Ecto neural progenitor cell (in vitro differentiated cells): ENCODE results near the gene OSCP1.

Experiments used
- DNase-seq: peaks from one replicate; pipeline ENCODE4 v3.0.0-alpha.2; 2018; ENCODE audit warnings: low spot score

The OSCP1 gene

DNA sequence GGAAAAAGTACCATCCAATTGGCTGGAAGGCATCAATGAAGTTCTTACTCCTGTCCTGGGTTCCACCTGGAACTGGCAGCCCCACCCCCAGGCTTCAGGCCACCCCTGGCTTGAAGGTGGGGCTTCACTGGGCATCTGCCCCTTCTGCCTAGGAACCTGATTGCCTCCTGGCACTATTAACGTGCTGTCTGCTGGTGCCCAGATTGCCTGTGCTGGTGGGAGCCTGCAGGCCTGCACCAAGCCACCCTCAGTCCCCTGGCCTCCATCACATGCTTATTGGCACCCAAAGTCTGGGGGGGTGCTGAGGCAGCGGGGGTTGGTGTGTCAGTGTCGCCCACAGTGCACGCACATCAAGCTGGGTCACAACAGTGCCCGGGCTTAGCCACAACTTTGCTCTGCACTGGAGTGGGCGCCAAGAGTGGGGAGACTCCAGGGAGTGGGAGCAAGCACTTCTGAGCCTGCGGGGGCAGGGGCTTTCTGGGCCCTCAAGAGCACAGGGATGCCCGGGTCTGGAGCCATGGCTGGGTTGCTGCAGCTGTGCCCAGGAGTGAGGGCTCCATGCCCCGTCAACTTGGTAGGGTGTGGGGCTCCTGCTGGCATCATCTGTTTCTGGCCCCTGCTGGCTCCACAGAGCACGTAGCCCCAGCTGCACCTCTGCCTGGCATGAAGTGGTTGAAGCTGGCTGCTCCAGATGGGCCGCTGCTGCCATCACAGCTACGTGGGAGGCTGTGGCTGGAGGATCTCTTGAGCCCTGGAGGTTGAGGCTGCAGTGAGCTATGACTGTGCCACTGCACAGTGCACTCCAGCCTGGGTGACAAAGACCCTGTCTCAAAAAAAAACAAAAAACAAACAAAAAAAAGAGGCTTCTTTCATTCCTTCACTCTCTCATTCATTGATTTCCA, 48.4 kb downstream of the OSCP1 start:
- peak; percentile 52 for DNase-seq

DNA sequence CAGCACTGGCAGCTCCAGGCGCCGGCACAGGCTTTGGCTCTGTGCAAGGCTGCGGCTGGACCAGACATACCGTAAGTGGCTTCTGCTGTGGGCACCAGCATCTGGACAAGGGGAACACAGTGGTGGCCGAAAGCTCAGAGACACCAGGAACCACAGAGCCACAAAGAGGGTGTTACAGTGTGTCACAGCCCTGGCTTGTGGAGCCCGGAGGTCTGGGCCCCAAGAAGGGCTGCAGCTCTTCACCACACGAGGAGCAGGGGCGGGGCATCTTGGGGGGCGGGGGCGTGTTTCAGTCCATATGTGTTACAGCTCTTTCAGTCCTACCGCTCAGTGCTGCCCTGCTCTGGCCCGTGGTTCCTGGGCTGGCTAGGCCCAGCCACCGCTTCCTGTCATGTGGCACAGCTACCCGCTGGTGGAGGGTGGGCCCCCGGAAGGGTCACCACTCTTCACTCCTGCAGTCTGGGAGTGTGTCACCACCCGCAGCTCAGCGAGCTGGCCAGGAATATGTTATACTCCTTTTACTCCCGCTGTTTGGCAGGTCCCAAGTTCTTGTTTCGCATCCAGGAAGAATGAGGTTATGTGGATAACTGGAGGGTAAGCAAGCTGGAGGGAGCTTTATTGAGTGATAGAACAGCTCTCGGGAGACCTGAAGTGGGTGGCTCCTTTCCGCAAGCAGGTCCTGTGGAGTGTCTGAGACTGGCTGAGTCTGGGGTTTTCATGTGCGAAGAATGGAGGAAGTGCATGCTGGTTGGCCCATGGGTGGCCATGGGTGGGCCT, 49.2 kb downstream of the OSCP1 start:
- DNase-seq: peak; percentile 92

DNA sequence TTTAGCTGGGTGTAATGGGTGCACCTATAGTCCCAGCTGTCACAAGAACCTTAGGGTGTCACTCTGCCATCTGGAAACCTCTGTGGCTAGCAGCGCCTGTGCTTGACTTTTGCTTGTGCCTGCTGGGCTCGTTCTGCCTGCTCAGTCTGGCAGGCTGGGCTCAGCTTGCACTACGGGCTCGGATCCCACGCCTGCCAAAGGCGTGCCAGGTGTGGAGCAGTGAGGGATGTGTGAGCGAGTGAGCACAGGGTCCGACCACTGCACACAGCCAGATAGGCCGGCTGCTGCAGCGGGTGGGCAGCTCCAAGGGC, 49.8 kb downstream of the OSCP1 start:
- DNase-seq: no peak

DNA sequence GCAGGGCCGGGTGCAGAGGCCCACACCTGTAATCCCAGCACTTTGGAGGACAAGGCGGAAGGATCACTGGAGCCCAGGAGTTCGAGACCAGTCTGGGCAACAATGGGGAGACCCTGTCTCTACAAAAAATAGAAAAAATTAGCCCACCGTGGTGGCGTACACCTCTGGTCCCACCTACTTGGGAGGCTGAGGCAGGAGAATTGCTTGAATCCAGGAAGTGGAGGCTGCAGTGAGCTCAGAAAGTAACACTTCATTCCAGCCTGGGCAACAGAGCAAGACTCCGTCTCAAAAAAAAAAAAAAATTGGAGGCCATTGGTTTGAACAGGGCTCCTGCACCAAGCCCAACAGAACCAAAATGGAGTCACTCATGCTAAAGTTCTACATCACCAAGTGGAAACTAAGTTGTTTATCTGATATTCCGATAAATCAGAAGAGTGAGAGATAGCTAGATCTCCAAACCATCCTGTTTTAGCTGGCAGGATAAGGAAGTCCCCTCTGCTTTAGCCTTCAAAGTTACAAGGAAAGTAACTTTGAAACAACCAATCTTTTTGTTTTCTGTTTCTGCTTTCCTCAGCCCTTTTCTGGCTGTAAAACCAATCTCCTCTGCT, 51.8 kb downstream of the OSCP1 start:
- DNase-seq: no peak

DNA sequence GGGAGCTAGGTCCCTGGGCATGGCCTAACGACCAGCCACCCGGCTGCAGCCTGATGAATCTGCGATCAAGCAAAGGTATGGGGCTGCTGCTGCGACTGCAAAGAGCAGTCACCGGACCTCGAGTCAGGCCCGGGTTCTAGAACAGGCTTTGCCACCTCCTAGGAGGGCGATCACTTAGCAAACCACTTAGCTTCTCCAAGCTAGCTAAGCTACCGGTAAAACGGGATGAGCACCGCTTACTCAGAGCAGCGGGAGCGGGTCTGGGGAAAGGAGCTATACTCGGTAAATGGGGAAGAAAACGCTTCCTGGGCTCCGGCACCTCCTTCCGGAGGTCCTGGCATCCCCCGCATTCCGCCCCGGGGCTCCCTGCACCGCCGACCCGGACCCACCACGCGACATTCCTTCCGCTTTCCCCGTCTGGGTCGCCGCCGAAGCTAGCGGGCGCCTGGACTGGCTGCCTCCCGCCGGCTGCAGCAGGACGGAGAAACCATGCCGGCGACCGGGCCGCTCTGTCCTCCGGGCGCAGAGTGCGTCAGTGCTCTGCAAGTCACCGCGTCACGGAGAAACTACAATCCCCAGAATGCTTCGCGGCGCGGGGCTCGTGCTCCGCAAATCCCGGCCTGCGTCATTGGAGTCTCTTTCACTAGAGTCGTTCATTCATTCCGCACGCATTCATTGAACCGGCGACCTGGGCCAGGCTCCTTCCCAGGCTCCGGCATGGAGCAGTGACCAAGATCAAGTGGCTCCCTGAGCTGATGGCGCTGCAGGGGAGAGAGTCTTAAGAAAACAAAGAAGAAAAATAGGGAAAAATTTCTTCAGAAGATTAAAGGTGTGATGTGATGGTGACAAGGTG, 52.6 kb downstream of the OSCP1 start, which contains the start of gene LSM10:
LSM10 (minus strand) TSS at position 531 of the 853 bp plus-strand sequence. CDS start 3,779 bp downstream, outside the sequence.
- DNase-seq: peak; percentile 96

DNA sequence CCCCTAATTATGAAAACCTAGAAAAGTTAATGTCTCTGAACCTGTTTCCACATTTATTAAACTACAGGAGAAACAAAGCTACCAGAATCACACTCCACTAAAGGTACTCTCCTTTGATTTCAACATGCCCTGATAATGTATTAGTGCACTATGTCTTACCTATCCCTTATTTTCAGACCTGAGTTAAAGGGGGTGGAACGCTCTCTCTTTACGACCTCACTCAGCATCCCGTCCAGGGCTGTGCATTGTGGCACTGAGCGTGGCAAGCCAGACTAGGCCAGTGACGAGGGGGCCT, 53.2 kb downstream of the OSCP1 start:
- no peak for DNase-seq

DNA sequence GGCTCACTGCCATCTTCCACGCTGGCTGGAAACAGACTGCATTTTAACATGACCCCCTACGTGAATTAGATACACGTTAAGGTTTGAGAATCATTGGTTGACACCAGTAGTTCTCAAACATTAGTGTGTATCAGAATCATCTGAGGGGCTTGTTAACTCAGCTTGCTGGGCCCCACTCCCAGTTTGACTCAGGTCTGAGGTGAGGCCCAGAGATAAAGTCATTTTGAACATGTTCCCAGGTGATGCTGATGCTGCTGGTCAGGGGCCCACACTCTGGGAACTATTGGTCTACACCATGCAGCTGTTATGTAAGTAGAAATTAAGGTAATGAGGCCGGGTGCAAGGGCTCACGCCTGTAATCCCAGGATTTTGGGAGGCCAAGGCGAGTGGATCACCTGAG, 53.9 kb downstream of the OSCP1 start:
- no peak for DNase-seq

DNA sequence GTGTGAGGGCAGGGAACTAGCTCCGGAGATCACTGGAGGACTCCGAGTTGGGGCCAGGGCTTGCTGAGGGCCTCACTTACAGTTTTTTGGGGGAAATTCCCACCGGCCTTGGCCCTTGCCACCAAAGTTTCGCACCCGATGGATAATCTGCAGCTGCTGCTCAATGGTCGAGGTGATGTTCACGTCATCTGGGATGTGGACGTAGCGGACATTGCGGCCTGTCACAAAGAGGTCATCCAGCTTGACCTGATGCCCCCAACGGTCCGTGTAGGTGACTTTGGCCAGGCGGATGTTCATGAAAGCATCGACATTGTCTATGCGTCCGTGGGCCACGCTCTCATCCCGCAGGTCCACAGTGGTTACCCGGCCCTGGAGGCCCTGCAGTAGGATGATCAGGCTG, 56.6 kb downstream of the OSCP1 start:
- DNase-seq: no peak

DNA sequence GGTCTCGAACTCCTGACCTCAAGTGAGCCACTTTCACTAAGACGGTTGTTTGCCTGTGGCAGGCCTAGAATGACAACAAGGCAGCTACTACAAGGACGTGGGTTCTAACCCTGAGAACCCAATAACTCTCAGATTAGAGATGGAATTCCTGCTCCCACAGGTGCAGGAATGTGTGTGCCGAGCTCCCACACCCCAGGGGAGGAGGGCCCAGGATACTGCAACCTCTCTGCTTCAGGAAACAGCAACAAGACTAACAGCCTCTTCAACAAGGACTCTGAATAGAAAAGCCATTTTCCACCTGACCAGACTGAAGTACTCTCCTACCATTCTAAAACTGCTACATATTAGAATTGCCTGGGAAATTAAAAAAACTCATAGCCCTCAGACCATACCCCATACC, 57.4 kb downstream of the OSCP1 start:
- DNase-seq: no peak

DNA sequence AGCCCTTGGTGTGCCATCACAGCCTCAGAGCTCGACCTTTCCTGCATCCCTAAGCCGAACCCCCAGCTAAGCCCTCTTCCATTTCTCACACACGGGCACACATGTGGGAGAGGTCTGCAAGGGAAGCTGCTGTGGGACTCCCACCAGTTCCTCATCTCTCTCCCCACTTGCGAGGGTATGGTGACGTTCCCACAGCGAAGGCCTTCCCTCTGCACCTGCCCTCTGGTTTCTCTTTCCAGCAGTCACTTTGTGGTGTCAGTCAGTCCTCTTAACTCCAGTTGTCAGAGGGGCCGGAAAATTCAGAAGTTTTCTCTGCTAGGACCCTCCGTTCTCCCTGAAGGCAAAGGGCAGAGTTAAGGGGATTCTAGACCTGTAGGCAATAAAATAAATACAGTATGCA, 59.0 kb downstream of the OSCP1 start:
- DNase-seq: no peak

DNA sequence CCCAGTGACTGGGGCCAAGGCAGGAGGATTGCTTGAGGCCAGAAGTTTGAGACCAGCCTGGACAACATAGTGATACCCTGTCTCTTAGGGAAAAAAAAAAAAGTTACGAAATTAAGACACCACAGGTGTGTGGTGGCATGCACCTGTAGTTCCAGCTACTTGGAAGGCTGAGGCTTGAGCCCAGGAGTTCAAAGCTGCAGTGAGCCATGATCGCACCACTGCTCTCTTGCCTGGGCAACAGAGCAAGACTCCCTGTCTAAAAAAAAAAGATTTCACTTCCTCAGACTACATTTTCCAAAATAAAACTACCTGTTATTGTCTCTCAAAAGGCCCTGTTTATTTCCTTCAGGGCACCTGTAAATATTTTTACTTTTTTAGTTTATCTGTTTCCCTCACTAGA, 59.8 kb downstream of the OSCP1 start:
- no peak for DNase-seq

DNA sequence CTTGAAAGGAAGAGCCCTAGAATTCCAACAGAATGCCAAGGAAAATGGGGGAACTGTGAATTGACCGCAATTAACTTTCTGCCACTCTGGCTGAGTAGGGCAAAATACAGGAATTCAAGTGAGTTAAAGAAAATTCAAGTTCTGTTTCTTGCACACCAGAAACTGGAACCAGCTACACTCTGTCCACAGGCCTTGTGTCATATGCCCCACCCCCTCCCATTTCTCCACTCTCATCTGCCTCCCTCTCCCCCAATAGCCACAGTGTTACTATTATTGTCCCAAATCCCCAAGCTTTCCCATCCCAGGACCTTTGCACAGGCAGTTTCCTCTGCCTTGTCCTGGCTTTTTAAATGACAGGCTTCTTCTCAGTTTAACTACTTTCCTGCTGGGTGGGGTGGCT, 60.3 kb downstream of the OSCP1 start:
- no peak for DNase-seq

DNA sequence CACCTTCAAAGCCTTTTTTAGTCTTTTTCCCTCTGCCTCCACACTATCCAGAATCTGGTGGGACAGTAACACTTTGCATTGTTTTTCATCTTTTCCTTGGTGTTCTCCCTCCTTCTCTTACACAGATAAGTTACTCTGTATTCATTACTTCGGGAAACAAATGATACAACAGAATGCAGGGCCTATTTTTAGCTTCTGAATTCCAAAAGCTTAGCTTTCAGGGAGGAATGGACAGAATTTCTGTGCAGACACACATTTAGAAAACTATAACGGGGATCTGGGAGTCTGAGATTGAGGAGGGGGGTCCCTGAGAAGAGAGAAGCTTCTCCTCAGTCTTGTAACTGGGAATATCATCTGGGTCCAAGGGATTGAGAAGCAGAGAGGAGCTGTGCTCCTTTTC, 61.0 kb downstream of the OSCP1 start:
- no peak for DNase-seq

DNA sequence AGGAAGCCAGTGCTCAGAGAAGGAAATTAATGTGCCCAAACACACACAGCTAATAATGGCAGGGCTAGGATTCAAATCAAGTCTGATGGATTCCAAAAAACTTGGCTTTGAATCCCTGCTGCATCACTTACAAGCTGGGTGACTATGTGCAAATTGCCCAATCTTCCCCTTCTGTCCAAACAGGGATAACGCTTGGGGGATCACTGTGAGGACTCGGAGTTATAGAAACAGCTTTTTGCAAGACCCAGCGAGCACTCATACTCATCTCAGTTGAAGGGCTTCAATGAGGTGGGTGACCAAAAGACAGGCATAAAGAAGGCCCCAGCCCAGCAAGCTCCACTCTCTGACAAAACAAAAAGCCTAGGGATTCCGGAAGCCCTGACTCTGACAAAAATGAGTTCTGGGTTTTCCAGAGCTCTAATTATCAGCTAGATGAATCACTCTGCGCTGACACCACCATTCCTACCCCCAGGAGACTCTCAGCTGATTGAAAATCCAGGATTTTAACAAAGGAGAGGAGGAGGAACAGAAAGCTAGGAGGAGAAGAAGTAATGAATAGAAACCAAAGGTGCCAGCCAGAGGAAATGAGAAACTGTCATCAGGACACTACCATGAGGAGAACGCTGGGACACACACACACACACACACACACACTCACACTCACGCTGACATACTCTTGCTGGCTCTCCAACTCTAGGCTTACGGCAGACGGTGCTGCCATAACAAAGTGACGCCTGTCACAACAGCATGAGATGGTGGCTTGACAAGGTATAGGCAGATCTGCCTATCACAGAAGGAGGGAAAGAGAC, 62.9 kb downstream of the OSCP1 start:
- DNase-seq: no peak

DNA sequence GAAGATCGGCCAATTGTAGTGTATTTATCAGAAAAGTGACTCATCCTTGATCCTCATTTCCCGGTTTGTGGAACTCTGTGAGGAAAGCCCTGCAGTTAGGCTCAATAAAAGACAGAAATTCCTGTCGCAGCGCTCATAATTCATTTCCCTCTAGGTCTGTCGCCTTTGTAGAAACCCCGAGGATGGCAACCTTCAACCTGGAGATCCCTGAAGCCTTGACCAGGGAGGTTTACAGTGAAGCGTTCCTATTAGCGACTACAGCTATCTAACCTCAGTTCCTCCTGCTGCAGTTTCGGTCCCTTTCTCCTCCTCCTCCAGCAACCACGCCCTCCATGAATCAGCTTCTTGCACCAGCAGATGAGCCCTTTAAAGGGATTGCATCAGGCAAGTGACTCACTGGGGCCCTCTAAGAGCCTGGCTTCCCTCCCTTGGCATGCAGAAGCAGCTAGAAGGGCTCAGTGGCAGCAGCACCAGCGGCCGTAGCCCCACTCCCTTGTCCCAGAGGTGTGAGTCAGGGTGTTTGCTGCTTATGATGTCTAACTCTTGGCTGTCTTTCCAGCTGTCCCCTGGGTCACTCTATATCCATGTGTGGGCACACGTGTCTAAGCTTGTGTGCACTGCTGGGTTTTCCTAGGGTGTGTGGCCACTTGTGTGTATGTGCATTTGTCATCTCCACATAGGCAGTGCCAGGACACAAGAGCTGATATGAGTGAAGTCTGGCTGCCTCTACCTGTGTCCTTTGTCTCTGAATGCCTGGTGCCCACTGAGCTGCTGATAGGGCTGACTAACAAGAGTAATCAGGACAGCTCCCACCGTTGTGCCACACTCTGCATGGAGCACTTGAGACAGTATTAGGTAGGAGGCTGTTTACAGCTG, 63.7 kb downstream of the OSCP1 start:
- DNase-seq: peak; percentile 80

DNA sequence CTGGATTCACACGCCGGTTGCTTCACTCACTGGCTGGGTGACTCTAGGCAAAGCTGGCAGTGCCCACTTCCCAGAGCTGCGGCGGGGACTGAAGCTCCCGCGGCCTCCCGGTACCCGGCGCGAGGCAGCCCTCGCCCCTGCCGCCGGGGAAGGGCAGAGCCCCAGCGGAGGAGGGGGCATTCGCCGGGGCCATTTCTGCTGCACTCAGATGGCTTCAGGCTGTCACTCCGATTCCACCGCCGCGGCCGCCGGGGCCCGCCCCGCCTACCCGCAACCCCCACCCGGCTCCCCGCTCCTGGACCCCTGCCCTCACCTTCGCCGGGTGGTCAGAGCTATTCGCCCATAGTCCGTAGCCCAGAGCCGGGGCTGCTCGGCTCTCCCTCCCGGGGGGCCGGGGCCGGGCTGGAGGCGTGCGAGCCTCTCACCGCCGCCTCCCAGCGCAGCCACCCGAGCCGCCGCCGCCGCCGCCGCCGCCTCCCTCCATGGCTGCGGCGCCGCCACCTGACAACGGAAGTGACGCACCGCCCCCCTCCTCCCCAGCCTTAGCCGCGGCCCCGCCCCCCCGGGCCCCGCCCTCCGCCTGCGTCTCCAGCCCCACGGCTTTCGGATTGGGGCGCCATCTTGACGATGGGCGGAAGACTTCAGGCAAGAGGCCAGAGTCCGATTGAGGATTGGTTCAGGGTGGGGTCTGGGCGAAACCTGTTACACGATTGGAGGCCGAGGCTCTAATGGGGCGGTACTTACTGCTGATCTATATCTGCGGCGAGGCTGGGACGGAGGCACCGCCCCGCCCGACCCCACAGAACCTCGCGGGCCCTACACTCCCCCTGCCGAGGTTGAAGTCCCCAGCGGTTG, 64.6 kb downstream of the OSCP1 start, which contains the start of gene STK40:
STK40 (minus strand) TSS at position 515 of the 855 bp plus-strand sequence. CDS start 24,592 bp downstream, outside the sequence.
- DNase-seq: peak; percentile 99

DNA sequence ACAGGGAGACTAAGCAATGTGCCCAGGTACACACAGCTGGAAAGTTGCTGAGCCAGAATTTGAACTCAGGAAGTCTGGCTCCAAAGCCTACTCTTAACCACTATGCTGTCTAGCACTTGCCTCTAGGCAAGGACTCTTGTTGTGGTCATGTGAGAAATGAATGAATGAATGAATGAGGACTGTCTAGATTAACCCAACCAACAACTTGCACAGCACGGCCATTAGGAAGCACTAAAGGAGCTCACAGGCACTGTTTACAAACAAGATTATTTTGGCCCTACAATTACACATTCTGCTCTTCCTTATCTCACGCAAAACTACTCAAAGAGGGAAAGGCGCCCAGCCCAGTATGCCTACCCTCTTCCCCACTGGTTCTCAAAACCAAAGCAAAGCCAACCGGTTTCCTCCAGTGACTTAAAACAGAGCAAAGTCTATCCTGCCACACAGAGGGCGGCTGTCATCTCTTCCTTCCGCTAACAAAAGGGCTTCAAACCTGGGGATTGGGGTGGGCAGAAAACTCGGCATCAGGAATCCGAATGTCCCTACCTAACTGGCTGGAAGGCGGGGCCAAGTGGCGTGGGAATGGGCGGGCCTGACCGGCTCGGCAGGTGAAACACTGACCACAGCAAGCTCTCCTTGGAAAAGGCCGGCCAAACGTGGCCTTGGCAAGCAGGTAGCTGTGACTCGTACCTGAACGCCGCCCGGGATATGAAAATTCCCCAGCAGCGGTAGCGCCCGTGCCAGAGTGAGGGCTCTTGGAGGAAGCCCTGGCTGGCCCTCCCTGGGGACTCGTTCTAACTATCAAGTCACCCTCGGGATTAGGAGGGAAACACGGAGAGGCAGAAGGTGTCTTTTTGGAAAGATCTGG, 65.5 kb downstream of the OSCP1 start:
- DNase-seq: peak; percentile 71

DNA sequence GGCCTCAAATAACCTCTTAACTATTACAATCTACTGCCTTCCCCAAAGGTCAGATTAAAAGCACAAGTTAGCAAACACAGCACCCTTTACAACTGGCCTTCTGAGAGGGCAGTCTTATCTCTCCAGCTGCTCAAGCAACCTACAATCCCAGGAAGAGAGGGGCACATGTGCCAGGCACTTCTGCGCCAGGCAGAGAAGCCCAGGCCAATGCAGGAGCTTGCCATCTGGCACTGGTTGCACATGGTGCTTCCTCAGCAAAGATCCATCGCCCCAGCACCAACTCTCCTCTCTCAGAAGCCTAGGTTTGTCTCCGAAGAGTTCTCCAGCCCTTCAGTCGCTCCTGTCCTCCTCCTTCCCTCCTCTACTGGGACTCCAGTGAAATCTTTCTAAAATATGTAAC, 67.0 kb downstream of the OSCP1 start:
- DNase-seq: no peak
